NCI-H1092 (cell line): ENCODE measurements around the gene OPN1SW.

Source experiments
- DNase-seq: peaks from one replicate; lab custom pipeline; 2025; lab: John Stamatoyannopoulos, UW

The OPN1SW gene

DNA sequence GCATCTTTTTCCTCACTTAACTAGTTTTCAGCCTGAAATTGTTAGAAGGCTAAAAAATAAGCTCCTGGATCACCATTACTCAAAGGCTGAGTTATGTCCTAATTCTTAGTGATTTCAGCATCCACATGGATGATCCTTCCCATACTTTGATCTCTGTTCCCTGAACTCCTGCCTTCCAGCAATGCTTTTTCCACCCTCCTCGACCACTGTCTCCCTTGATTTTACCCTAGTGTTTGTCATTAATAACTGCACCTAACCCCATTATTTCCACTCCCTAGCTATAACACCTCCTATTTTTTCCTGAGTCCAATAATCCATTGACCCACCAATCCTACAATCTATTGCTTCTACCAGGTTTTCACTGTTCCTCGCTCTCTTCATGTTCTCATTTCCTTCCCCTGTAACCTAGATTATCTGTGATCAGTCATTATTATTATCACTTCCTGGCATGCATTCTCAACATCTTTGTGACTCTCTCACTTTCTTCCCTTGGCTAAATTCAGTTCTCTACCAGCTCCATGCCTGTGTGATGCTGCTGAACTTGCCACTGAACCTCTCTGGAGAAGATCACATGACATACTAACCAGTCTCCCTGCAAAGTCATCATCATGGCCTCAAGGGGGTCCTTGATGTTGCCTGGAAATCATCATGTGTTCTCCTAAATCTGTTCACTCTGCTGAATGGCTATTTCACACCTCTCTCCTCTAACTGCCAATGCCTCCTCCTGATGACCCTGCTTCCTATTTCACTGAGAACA, 42.9 kb downstream of the OPN1SW start:
- DNase-seq: no peak

DNA sequence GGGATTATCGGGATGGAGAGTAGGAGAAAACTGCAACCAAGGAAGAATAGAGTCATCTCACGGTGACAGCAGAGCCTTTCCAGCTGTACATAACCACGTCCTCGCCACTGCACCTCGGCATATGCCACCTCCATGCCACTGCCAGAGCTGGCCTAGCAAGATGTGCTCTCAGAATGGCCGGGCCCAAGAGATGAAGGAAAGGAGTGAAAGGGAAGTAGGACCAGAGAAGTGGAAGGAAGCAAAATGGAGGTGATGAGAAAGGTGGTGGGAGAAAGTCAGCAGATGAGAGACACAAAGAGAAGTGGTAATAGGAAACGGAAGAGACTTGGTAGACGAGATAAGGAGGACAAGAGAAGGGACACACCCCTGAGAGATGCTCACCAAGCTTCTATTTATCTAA, 44.4 kb downstream of the OPN1SW start:
- DNase-seq: no peak

DNA sequence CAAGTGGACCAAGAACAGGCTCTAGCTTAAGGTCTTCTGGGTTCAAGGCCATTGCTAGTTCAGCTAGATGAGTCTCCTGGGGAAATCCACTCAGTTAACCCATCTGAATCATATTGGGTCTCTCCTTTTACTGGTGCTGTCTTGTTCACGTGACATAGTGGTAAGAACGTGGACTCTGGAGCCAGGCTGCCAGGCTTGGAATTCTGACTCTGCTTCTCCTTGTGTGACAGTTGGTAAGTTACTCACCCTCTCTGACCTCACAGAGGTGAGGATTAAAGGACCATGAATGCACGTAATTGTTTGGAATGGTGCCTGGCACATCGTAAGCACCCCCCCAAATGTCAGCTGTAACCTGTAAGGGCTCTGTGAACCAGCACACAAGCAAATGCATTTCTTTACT, 46.1 kb downstream of the OPN1SW start:
- no peak for DNase-seq

DNA sequence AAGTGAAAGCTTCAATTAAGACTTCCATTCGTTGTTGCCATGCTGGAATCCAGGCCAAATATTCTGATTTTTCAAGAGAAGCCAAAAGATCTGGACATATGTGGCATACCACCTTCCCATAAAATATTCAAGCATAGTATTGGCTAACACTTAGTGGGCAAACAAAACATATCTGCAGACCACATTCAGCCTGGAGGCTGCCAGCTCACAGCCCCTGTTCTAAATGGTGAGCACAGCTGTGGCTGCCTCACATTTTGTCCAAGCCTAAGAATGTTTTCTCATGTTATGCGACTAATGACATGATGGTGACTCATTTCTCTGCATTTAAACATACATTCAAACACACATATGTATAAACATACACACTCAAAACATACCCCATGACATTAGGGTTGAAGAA, 47.0 kb downstream of the OPN1SW start:
- DNase-seq: no peak

DNA sequence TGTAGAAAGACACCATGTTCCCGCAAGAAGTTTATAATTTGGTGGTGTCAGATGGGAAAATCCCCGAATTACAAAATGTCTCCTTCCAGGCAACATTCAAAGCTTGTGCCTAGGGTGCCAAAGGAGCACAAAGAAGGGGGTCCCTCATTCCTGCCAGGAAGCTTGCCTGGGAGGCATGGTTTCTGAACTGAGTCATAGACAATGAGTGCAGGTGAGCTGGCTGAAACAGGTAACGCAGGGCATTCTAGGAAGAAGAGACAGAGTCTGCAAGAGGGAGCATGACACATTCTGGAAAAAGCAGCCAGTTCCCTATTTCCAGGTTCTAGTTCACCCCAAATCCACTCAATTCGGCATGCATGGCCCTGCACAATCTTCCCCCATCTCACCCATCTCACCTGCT, 48.4 kb downstream of the OPN1SW start:
- DNase-seq: no peak

DNA sequence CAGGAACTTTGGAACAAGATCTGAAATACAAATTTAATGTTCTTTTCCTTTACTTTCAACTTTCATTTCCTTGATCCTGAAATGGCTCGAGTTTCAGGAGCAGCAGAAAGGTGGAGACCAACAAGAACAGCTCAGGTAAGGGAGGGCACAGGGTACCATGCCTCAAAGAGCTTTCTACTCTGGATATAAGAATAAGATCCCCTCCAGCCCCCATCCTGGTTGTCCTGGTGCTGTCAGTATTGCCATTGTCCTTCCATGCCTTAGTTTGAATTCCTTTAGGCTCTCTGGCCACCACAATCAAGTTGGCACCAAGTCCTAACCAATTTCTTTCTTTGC, 48.9 kb downstream of the OPN1SW start:
- no peak for DNase-seq

DNA sequence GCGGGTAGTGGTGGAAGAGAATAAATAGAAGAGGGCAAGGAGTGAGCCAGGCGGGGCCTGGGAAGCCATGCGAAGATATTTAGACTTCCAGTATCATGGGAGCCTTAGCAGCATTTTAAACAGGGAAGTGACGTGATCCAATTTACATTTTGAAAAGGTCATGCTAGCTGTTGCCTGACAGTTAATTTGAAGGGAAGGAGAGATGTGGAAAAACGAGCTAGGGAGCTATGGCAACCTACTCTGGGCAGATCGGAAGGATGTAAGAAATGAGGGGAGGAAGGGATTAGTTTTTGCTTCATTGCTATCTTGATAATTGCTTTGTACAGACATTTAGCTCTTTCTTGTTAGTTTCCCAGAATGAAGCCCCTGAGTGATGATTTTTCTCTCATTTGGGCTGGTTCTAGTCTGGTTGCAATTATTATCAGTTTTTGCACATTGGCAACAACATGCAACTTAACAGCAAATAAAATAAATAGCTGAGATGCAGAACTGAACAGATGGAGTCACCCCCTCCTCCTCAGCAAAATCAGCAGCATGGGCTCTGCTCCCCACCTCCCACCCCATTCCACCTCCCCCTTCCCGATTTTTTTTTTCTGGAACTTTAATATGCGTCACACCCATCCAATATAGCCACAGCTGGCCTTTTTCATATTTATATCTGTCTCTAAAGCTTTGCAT, 49.4 kb downstream of the OPN1SW start:
- no peak for DNase-seq

DNA sequence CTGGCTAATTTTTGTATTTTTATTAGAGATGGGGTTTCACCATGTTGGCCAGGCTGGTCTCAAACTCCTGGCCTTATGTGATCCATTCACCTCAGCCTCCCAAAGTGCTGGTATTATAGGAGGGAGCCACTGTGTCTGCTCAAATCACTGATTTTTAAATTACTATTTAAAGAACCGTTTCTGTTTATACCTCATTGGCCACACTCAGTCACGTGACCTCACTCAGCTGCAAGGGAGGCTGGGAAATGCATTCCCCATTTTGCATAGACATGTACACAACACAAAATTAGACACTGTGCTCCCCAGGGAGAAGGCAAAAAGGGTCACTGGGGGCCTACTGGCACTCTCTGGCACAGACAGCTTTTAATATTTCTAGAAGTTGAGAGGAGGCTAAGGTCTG, 50.1 kb downstream of the OPN1SW start:
- no peak for DNase-seq

DNA sequence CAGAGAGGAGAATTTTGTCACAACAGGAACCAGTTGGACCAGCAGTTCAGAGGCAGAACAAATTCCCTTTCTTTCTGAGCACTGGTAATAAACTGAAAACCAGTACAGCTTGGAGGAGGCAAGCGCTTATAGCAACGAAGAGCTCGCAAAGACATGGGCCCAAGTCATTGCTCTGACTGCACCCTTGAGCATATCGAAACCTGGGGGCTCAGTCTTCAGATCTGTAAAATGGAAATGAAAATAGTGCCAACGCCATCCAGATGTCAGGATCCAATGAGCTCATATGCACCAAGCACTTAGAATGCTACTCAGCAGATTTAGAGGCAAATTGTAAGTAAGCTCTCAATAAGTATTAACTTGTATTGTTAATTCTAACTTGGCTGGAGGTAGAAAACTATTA, 50.9 kb downstream of the OPN1SW start:
- no peak for DNase-seq
